K562 (cell line): ENCODE data around the gene SPHK2. TPM values are rescaled to one million over a fixed set of nuclear protein-coding genes. Genes with fewer than 3 reads are reported as not detected.

Experiments
- ATF6 ChIP-seq: sonication (generic); formaldehyde crosslinking; IDR thresholded peaks from 2 replicates; pipeline ENCODE4 v1.4.0; 2020; ENCODE audit warnings: mild to moderate bottlenecking, missing genetic modification reagents
- CHD2 ChIP-seq: IDR thresholded peaks from 2 replicates; pipeline ENCODE4 v1.6.1; 2011; ENCODE audit warnings: low read depth, low read length
- E2F1 ChIP-seq: sonication (generic); formaldehyde crosslinking; IDR thresholded peaks from 2 replicates; pipeline ENCODE4 v1.8.1; 2023; ENCODE audit warnings: mild to moderate bottlenecking, missing genetic modification reagents, moderate library complexity
- GABPB2 ChIP-seq: fragments of 250-450 bp; sonication (Bioruptor Pico); conservative IDR thresholded peaks from 2 replicates; pipeline ENCODE4 v1.5.1; 2021; ENCODE audit warnings: mild to moderate bottlenecking
- MYNN ChIP-seq, 2 experiments: sonication (generic); formaldehyde crosslinking in 1 of 2; IDR thresholded peaks; 2 replicates each; pipeline versions ENCODE4 v1.5.0 to v1.6.1; 2016 to 2020; ENCODE audit warnings: antibody characterized with exemption in 1 of 2, missing genetic modification reagents in 1 of 2
- POLR2AphosphoS5 ChIP-seq: IDR thresholded peaks from 2 replicates; pipeline ENCODE4 v1.6.1; 2011; ENCODE audit warnings: mild to moderate bottlenecking, low read depth, low read length, moderate library complexity; ENCODE audit not compliant: control insufficient read depth, insufficient read depth
- REST ChIP-seq, 2 experiments: fragments of 450-650 bp; formaldehyde crosslinking in 1 of 2; IDR thresholded peaks; 2 replicates each; pipeline versions ENCODE4 v1.4.0 to v1.6.1; 2014 to 2020; ENCODE audit warnings: mild to moderate bottlenecking in 2 of 2, borderline replicate concordance in 1 of 2, low read depth in 1 of 2
- XRCC5 ChIP-seq: fragments of 200-400 bp; formaldehyde crosslinking; IDR thresholded peaks from 2 replicates; pipeline ENCODE4 v1.6.1; 2017; ENCODE audit warnings: low read depth, mild to moderate bottlenecking, low read length
- ZNF143 ChIP-seq: sonication (generic); formaldehyde crosslinking; IDR thresholded peaks from 2 replicates; pipeline ENCODE4 v1.9.0; 2022; ENCODE audit warnings: mild to moderate bottlenecking, missing genetic modification reagents
- ZNF639 ChIP-seq, 2 experiments: fragments of 200-800 bp in 1 of 2; sonication (Bioruptor generic) in 1 of 2; sonication (generic) in 1 of 2; formaldehyde crosslinking in 1 of 2; IDR thresholded peaks in 1 of 2; conservative IDR thresholded peaks in 1 of 2; 2 replicates each; pipeline versions ENCODE4 v1.5.0 to v1.6.1; 2016 to 2020; ENCODE audit warnings: missing compliant biosample characterization in 1 of 2, missing genetic modification characterization in 1 of 2, missing genetic modification reagents in 1 of 2
- ZNF830 ChIP-seq: fragments of 250-450 bp; sonication (Bioruptor Pico); IDR thresholded peaks from 2 replicates; pipeline ENCODE4 v1.5.0; 2021; ENCODE audit warnings: mild to moderate bottlenecking
- polyA plus RNA-seq, 8 experiments: library from polyadenylated mRNA; depleted of rRNA in 4 of 8; stranded (reverse) in 5 of 8; unstranded in 3 of 8; fragments of >200 nt; fragmentation: Nextera tagmentation in 2 of 8; fragmentation: Illumina TruSeq in 1 of 8; extraction: Ambion mirVana in 2 of 8; extraction: Trizol in 1 of 8; gene quantifications; 2 replicates each; pipeline versions ENCODE4 v1.2.1 to v1.2.3, GENCODE V29; 2011 to 2014; ENCODE audit warnings: inconsistent platforms in 1 of 8, missing spikeins in 1 of 8
- total RNA-seq, 7 experiments: library from RNA; depleted of rRNA in 6 of 7; stranded (reverse); fragments of >200 nt in 6 of 7; fragmentation: Illumina TruSeq in 2 of 7; extraction: Trizol in 2 of 7; gene quantifications; 2 replicates each; pipeline versions ENCODE4 v1.2.1 to v1.2.3, GENCODE V29; 2011 to 2021; ENCODE audit warnings: low replicate concordance in 1 of 7

The SPHK2 gene
- total and polyA plus RNA-seq, 9 of the 15 experiments (the other 6 are each of a cell fraction or from before 2014, with no cell fraction given) = 0.10 to 15.2 (median 2.9) TPM

- 0 out of 2 replicates have a peak, but pooled peaks have one; percentile 8 for TF ChIP-seq REST (IDR thresholded peaks at IDR 0.05; ENCODE audit: borderline replicate concordance)
- TF ChIP-seq REST (CRISPR knock-in tag; IDR thresholded peaks at IDR 0.05; ENCODE audit: low read depth) = no peak
- no peak for TF ChIP-seq XRCC5
- TF ChIP-seq ZNF143 (CRISPR knock-in tag) = no peak
- TF ChIP-seq ATF6 (CRISPR knock-in tag) = no peak
- TF ChIP-seq E2F1 (CRISPR knock-in tag) = no peak
- TF ChIP-seq POLR2AphosphoS5 = peak; percentile 90
- peak; percentile 90; the same call in 1 of the 2 replicates for TF ChIP-seq MYNN (IDR thresholded peaks at IDR 0.05)
- TF ChIP-seq MYNN (CRISPR knock-in tag; IDR thresholded peaks at IDR 0.05) = no peak
- TF ChIP-seq ZNF639 (CRISPR knock-in tag; conservative IDR thresholded peaks at IDR 0.05 in 1 of 2, IDR thresholded peaks at IDR 0.05 in 1 of 2) = no peak
- TF ChIP-seq ZNF830 = peak; percentile 30; the same call in 1 of the 2 replicates
- no peak for TF ChIP-seq GABPB2 (CRISPR knock-in tag)
- no peak; the same call in 1 of the 2 replicates for TF ChIP-seq CHD2
Observed at GRCh38 chr19:48614436-48615230, 4.7 kb upstream of the SPHK2 start, which contains the start of gene FAM83E (continued).
